Hematopoietic multipotent progenitor cell (in vitro differentiated cells): ENCODE results near the gene OPRL1. TPM values are rescaled to one million over a fixed set of nuclear protein-coding genes. Genes with fewer than 3 reads are reported as not detected.

Experiments
- DNase-seq, 3 donors: peaks; one replicate each; pipeline ENCODE4 v3.0.0-alpha.2; 2011 to 2015; ENCODE audit warnings: low read depth in 2 of 3, low spot score in 2 of 3
- total RNA-seq: library from RNA; depleted of rRNA; stranded (reverse); fragments of >200 nt; gene quantifications from one replicate; pipeline ENCODE4 v1.2.3, GENCODE V29; 2012

OPRL1 gene
- total RNA-seq, 1 donor: 10.5 TPM

GRCh38 chr20:64055893-64056638, 23.8 kb upstream of the OPRL1 start:
- no peak for DNase-seq

GRCh38 chr20:64056639-64056888, 23.3 kb upstream of the OPRL1 start:
- no peak for DNase-seq

GRCh38 chr20:64056889-64057627, 22.8 kb upstream of the OPRL1 start:
- peak in 1 of 3 donors; percentile 34 for DNase-seq

- DNase-seq: peak; percentile 54 to 76 (median 68)
Measured at GRCh38 chr20:64057628-64058498, 22.0 kb upstream of the OPRL1 start.

GRCh38 chr20:64058536-64058935, 21.3 kb upstream of the OPRL1 start:
- DNase-seq: no peak

- no peak for DNase-seq
Measured at GRCh38 chr20:64062276-64062595, 17.6 kb upstream of the OPRL1 start.

GRCh38 chr20:64062596-64063388, 17.1 kb upstream of the OPRL1 start, which contains the start of gene TCEA2:
Gene TCEA2, plus strand, starts transcription at chr20:64063198. Its CDS starts 115 bp downstream, at chr20:64063313.
- peak; percentile 77 to 94 (median 92) for DNase-seq

- no peak for DNase-seq
Measured at GRCh38 chr20:64063389-64064144, 16.3 kb upstream of the OPRL1 start.

- DNase-seq: no peak
Measured at GRCh38 chr20:64064145-64064698, 15.7 kb upstream of the OPRL1 start.

- DNase-seq: no peak
Measured at GRCh38 chr20:64065062-64065973, 14.6 kb upstream of the OPRL1 start.

GRCh38 chr20:64065974-64066343, 13.9 kb upstream of the OPRL1 start:
- peak in 1 of 3 donors; percentile 52 for DNase-seq

GRCh38 chr20:64067005-64067632, 12.8 kb upstream of the OPRL1 start:
- DNase-seq: no peak

- no peak for DNase-seq
Measured at GRCh38 chr20:64067733-64068307, 12.1 kb upstream of the OPRL1 start.

- DNase-seq: peak in 1 of 3 donors; percentile 60
Measured at GRCh38 chr20:64068386-64069208, 11.3 kb upstream of the OPRL1 start.

- no peak for DNase-seq
Measured at GRCh38 chr20:64069209-64069613, 10.7 kb upstream of the OPRL1 start.

- no peak for DNase-seq
Measured at GRCh38 chr20:64069614-64070243, 10.2 kb upstream of the OPRL1 start.
